HG03571 (cell line): Measurements from ENCODE around the gene PRR12.

Experiments used
- ATAC-seq: cut with Tn5 transposase; IDR thresholded peaks from one replicate; pipeline ENCODE4 v1.9.1; 2021; ENCODE audit not compliant: unreplicated experiment

PRR12 gene

GRCh38 chr19:49590971-49591730 is at the start of gene PRR12:
TSS of gene PRR12 (plus strand) at chr19:49591182. CDS start at chr19:49591655, 473 bp downstream.
- ATAC-seq: no peak

GRCh38 chr19:49541914-49542313 is 49.1 kb upstream of the PRR12 start:
- no peak for ATAC-seq

- no peak for ATAC-seq
Observed at GRCh38 chr19:49542446-49542845, 48.5 kb upstream of the PRR12 start.

GRCh38 chr19:49543032-49543431 is 48.0 kb upstream of the PRR12 start:
- no peak for ATAC-seq

GRCh38 chr19:49544154-49544553 is 46.8 kb upstream of the PRR12 start:
- no peak for ATAC-seq

- ATAC-seq: no peak
Observed at GRCh38 chr19:49546825-49547565, 44.0 kb upstream of the PRR12 start.

- no peak for ATAC-seq
Observed at GRCh38 chr19:49549045-49549444, 41.9 kb upstream of the PRR12 start.

GRCh38 chr19:49551531-49551930 is 39.5 kb upstream of the PRR12 start:
- no peak for ATAC-seq

- ATAC-seq: no peak
Observed at GRCh38 chr19:49552749-49553148, 38.2 kb upstream of the PRR12 start.

GRCh38 chr19:49553451-49554271 is 37.3 kb upstream of the PRR12 start:
- ATAC-seq: no peak

GRCh38 chr19:49554701-49555181 is 36.2 kb upstream of the PRR12 start:
- no peak for ATAC-seq

- ATAC-seq: no peak
Observed at GRCh38 chr19:49555600-49556411, 35.2 kb upstream of the PRR12 start.

- no peak for ATAC-seq
Observed at GRCh38 chr19:49556412-49557398, 34.3 kb upstream of the PRR12 start.

GRCh38 chr19:49557641-49558325 is 33.2 kb upstream of the PRR12 start:
- ATAC-seq: no peak

- ATAC-seq: no peak
Observed at GRCh38 chr19:49558591-49558990, 32.4 kb upstream of the PRR12 start.

- ATAC-seq: no peak
Observed at GRCh38 chr19:49559443-49559842, 31.5 kb upstream of the PRR12 start.

- no peak for ATAC-seq
Observed at GRCh38 chr19:49559928-49560327, 31.1 kb upstream of the PRR12 start.

- no peak for ATAC-seq
Observed at GRCh38 chr19:49560358-49560900, 30.6 kb upstream of the PRR12 start.
